CD4-positive, alpha-beta T cell treated with Interleukin-2 at 100 ng/mL for 4 hours (primary cell): ENCODE results near the gene SPTBN4.
A peak's percentile ranks its signal among the peaks of the same experiment; 100 is the strongest.
"Not testable (repeated sequence)": the region's sequence is repeated elsewhere in the genome, so short reads cannot be mapped to it uniquely, and the experiment has no call there.

ENCODE experiments used
- DNase-seq: peaks from one replicate; pipeline ENCODE4 v3.0.0-alpha.2; 2020; ENCODE audit warnings: low spot score

Gene SPTBN4

GRCh38 chr19:40441719-40442253 lies 25.0 kb upstream of the SPTBN4 start:
- DNase-seq: no peak

- DNase-seq: no peak
These were observed 24.3 kb upstream of the SPTBN4 start for GRCh38 chr19:40442328-40443130.

DNA sequence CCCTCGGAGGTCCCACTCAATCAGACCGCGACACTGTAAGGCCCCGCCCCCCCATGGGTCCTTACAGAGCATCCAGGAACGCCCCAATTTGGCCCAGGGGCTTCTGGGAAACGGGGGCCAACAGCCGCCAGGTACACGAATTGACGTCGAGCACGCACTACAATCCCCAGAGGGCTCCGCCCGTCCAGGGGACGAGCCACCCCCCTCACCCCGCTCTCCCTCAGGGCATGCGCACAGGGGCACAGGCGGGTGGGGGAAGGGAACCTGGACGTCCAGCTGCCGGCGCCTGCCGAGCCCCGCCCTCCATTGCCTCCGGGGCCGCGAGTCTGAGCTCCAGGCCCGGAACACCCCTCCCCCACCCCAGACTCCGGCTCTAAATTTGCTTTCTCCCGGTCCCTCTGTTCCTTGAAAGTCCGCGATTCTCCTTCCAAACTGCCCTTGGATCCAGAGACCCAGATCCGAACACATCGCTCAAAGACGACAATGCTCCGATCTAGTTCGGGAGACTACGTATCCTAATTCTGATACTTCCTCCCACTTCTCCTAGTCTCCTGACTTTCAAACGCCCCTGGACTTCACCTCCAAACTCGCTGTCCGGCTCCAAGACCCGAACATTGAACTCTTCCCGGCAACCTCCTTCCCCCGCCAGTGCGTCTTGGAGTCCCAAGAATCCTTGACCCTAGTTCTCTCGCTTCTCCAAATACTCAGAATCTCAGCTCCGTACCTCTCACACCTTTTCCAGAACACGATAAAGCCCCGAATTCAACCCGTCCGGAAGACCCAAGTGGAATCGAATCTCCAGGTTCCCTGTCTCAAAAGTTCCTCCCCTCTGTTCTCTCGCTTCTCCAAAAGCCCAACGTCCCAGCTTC lies 23.4 kb upstream of the SPTBN4 start:
- DNase-seq: peak; percentile 99

- peak; percentile 96 for DNase-seq
These were observed 22.6 kb upstream of the SPTBN4 start, which contains the start of gene SERTAD3 for GRCh38 chr19:40444000-40444824. Gene SERTAD3, minus strand, starts transcription at chr19:40444335. Its CDS starts 2,255 bp downstream, at chr19:40442080.

GRCh38 chr19:40444825-40445312 lies 21.9 kb upstream of the SPTBN4 start:
- no peak for DNase-seq

DNA sequence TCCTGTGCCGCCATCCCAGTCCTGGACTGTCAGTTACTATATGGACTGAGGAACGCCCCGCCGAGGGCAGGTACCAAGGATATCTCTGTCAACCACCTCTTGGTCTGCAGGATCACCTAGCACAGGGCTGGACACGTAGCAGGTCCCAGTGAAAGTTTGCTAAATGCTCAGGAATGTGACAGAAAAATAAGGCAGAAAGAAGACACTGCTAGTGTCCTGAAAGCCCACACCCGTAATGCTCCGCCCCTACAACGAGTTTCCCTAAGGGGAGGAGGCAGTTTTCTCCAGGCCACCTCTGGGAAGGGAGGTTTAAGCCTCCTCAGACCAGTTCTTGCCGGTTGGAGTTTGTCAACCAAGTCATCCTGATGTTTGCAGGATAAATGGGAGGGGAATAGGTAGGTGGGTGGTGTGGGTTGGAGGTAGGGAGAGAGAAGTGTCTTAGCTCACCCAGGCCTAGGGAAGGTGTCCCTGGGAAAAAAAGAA lies 21.0 kb upstream of the SPTBN4 start:
- no peak for DNase-seq

- no peak for DNase-seq
These were observed 20.5 kb upstream of the SPTBN4 start for GRCh38 chr19:40446263-40446784.

DNA sequence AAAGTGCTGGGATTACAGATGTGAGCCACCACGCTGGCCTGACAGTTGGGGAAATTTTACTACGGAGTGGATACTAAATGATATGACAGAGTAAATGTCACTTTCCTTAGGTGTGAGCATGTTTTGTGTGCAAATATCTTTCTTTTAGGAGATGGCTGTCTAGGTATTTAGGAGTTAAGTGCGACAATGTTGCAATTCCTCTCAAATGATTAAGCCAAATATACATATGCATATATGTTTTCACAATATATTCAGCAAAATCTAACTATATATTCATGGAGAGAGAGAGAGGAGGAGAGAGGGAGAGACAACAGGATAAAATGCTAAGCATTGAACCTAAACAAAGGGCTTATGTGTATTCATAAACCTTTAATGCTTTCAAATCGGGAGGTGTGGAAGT lies 17.3 kb upstream of the SPTBN4 start:
- DNase-seq: no peak

GRCh38 chr19:40450664-40451063 lies 16.1 kb upstream of the SPTBN4 start:
- no peak for DNase-seq

GRCh38 chr19:40452016-40452415 lies 14.8 kb upstream of the SPTBN4 start:
- no peak for DNase-seq

GRCh38 chr19:40453151-40453735 lies 13.6 kb upstream of the SPTBN4 start:
- DNase-seq: no peak

GRCh38 chr19:40453943-40454342 lies 12.9 kb upstream of the SPTBN4 start:
- DNase-seq: not testable (repeated sequence)

- DNase-seq: no peak
These were observed 9.8 kb upstream of the SPTBN4 start for GRCh38 chr19:40457048-40457447.

- DNase-seq: no peak
These were observed 8.7 kb upstream of the SPTBN4 start for GRCh38 chr19:40457953-40458596.

DNA sequence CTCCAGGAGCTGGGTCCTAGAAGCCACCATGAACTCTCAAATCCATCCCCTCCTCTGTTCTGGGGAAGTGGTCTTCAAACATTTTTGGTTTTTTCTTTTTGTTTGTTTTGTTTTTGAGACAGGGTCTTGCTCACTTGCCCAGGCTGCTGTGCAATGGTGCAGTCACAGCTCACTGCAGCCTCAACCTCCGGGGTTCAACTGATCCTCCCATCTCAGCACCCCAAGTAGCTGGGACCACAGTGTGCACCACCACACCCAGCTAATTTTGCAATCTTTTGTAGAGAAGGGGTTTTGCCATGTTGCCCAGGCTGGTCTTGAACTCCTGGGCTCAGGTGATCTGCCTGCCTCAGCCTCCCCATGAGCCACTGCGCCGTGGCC lies 8.2 kb upstream of the SPTBN4 start:
- DNase-seq: no peak

- DNase-seq: no peak
These were observed 6.6 kb upstream of the SPTBN4 start for GRCh38 chr19:40460185-40460584.

DNA sequence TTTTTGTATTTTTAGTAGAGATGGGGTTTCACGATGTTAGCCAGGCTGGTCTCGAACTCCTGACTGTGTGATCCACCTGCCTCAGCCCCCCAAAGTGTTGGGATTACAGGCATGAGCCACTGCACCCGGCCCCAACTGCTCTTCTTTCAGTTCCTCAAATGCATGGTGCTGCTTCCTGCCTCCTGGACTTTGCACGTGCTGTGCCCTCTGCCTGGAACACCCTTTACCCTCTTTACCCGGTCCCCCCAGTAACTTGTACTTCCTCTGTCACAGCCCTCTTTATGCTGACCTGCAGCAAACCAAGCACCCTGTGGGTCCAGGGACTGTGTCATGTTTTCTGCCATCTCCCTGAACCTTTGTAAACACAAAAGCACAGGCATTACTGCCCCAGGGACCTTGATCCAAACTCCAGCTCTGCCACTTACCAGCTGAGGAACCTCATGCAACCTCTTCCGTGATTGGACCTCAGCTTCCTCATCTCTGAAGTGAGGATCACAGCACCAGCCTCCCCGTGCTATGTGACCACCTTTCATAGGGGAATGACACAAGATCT lies 5.1 kb upstream of the SPTBN4 start:
- no peak for DNase-seq

DNA sequence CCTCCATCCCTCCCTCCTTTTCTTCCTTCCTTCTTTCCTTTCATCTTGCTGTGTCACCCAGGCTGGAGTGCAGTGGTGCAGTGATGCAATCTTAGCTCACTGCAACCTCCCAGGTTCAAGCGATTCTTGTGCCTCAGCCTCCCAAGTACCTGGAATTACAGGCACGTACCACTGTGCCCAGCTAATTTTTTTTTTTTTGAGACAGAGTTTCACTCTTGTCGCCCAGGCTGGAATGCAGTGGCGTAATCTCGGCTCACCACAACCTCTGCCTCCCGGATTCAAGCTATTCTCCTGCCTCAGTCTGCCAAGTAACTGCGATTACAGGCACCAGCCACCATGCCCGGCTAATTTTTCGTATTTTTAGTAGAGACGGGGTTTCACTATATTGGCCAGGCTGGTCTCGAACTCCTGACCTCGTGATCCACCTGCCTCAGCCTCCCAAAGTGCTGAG lies 3.2 kb upstream of the SPTBN4 start:
- not testable (repeated sequence) for DNase-seq

GRCh38 chr19:40464059-40465024 lies 2.5 kb upstream of the SPTBN4 start:
- peak; percentile 81 for DNase-seq
